Measurements from ENCODE around the gene SEZ6L. TPM values are rescaled to one million over a fixed set of nuclear protein-coding genes. Genes with fewer than 3 reads are reported as not detected.

Gene SEZ6L
- polyA plus RNA-seq, 1 donor (not counting 4 experiments of a cell fraction or from before 2014, with no cell fraction given) = not detected

- DNase-seq (ENCODE audit: low read depth, low spot score) (no peak), FAIRE-seq (no peak)
- no peak overlapping the region for H3K27ac ChIP-seq (ENCODE audit: control insufficient read depth, insufficient read depth, low read length)
- H2AFZ ChIP-seq (ENCODE audit: control insufficient read depth, low read length) = no peak overlapping the region
- TF ChIP-seq CTCF (optimal IDR thresholded peaks at IDR 0.05 in 1 of 3, IDR thresholded peaks at IDR 0.05 in 1 of 3, conservative IDR thresholded peaks at IDR 0.05 in 1 of 3; ENCODE audit: extremely low read depth in 1 of 3, insufficient read depth in 2 of 3, low read length in 3 of 3) (no peak), EZH2 (IDR thresholded peaks at IDR 0.05; ENCODE audit: low read length) (no peak)
- H3K79me2 ChIP-seq (ENCODE audit: control insufficient read depth, insufficient read depth, low read length) = no peaks in the 10 kb centered on the region
- no peaks in the 10 kb centered on the region for H3K27me3 ChIP-seq (ENCODE audit: control insufficient read depth, extremely low read depth, insufficient read depth, low read length)
- no peaks in the 10 kb centered on the region for H3K4me1 ChIP-seq (ENCODE audit: control insufficient read depth, extremely low read depth, insufficient read depth, low read length)
- H3K9me1 ChIP-seq (ENCODE audit: control insufficient read depth, extremely low read depth, insufficient read depth, low read length) = no peaks in the 10 kb centered on the region
- H3K9ac ChIP-seq (ENCODE audit: control insufficient read depth, extremely low read depth, insufficient read depth, low read length) = no peak overlapping the region
- H4K20me1 ChIP-seq (ENCODE audit: control insufficient read depth, extremely low read depth, insufficient read depth, low read length) = no peaks in the 10 kb centered on the region
- no peak overlapping the region for H3K4me3 ChIP-seq (ENCODE audit: control insufficient read depth in 2 of 3, extremely low read depth in 1 of 3, insufficient read depth in 2 of 3, low read depth in 1 of 3, low read length in 3 of 3)
- no peaks in the 10 kb centered on the region for H3K36me3 ChIP-seq (ENCODE audit: control insufficient read depth in 2 of 2, extremely low read depth in 1 of 2, insufficient read depth in 2 of 2, low read length in 2 of 2)
- no peaks in the 10 kb centered on the region for H3K9me3 ChIP-seq (ENCODE audit: control insufficient read depth, low read depth, low read length)
- no peak overlapping the region for H3K4me2 ChIP-seq (ENCODE audit: control insufficient read depth, extremely low read depth, insufficient read depth, low read depth, low read length)
- dilution Hi-C loops (cut with MboI; ENCODE audit: extremely low pct_ligation_motif_present, low sequenced_read_pairs) = no loop called here
Observed at GRCh38 chr22:26127556-26127955, 41.7 kb upstream of the SEZ6L start.

- FAIRE-seq (no peak), DNase-seq (ENCODE audit: low read depth, low spot score) (no peak)
- H3K9me3 ChIP-seq (ENCODE audit: control insufficient read depth, low read depth, low read length) = no peaks in the 10 kb centered on the region
- H4K20me1 ChIP-seq (ENCODE audit: control insufficient read depth, extremely low read depth, insufficient read depth, low read length) = no peaks in the 10 kb centered on the region
- H3K36me3 ChIP-seq (ENCODE audit: control insufficient read depth in 2 of 2, extremely low read depth in 1 of 2, insufficient read depth in 2 of 2, low read length in 2 of 2) = no peaks in the 10 kb centered on the region
- no peaks in the 10 kb centered on the region for H3K4me1 ChIP-seq (ENCODE audit: control insufficient read depth, extremely low read depth, insufficient read depth, low read length)
- H3K9ac ChIP-seq (ENCODE audit: control insufficient read depth, extremely low read depth, insufficient read depth, low read length) = no peak overlapping the region
- no peak overlapping the region for H3K4me2 ChIP-seq (ENCODE audit: control insufficient read depth, extremely low read depth, insufficient read depth, low read depth, low read length)
- no peaks in the 10 kb centered on the region for H3K27me3 ChIP-seq (ENCODE audit: control insufficient read depth, extremely low read depth, insufficient read depth, low read length)
- H3K27ac ChIP-seq (ENCODE audit: control insufficient read depth, insufficient read depth, low read length) = no peak overlapping the region
- H3K4me3 ChIP-seq (ENCODE audit: control insufficient read depth in 2 of 3, extremely low read depth in 1 of 3, insufficient read depth in 2 of 3, low read depth in 1 of 3, low read length in 3 of 3) = no peak overlapping the region
- no peaks in the 10 kb centered on the region for H3K9me1 ChIP-seq (ENCODE audit: control insufficient read depth, extremely low read depth, insufficient read depth, low read length)
- no peak overlapping the region for H2AFZ ChIP-seq (ENCODE audit: control insufficient read depth, low read length)
- dilution Hi-C loops (cut with MboI; ENCODE audit: extremely low pct_ligation_motif_present, low sequenced_read_pairs) = no loop called here
- TF ChIP-seq EZH2 (IDR thresholded peaks at IDR 0.05; ENCODE audit: low read length) (no peak), CTCF (optimal IDR thresholded peaks at IDR 0.05 in 1 of 3, IDR thresholded peaks at IDR 0.05 in 1 of 3, conservative IDR thresholded peaks at IDR 0.05 in 1 of 3; ENCODE audit: extremely low read depth in 1 of 3, insufficient read depth in 2 of 3, low read length in 3 of 3) (no peak)
- no peaks in the 10 kb centered on the region for H3K79me2 ChIP-seq (ENCODE audit: control insufficient read depth, insufficient read depth, low read length)
Observed at GRCh38 chr22:26131589-26132154, 37.6 kb upstream of the SEZ6L start.
